Stimulated activated CD4-positive, alpha-beta T cell treated with anti-CD3 and anti-CD28 coated beads, Interleukin-2, amount 100 ng/mL, for 24 hours (primary cell): ENCODE measurements around the gene RGS19.
"Not testable (repeated sequence)": the region's sequence is repeated elsewhere in the genome, so short reads cannot be mapped to it uniquely, and the experiment has no call there.

Experiments used
- DNase-seq, 2 donors: peaks; one replicate each; pipeline ENCODE4 v3.0.0-alpha.2; 2020

The RGS19 gene

GRCh38 chr20:64092258-64093012, 13.1 kb upstream of the RGS19 start:
- DNase-seq = no peak

GRCh38 chr20:64091770-64092169, 12.5 kb upstream of the RGS19 start:
- DNase-seq = no peak

GRCh38 chr20:64091340-64091739, 12.0 kb upstream of the RGS19 start:
- DNase-seq = no peak

- no peak for DNase-seq
Measured at GRCh38 chr20:64090165-64090564, 10.8 kb upstream of the RGS19 start.

- DNase-seq = not testable (repeated sequence)
Measured at GRCh38 chr20:64088586-64088985, 9.3 kb upstream of the RGS19 start.

- not testable (repeated sequence) for DNase-seq
Measured at GRCh38 chr20:64087226-64087825, 8.0 kb upstream of the RGS19 start.

GRCh38 chr20:64086801-64087200, 7.5 kb upstream of the RGS19 start:
- DNase-seq = no peak

GRCh38 chr20:64084685-64085152, 5.4 kb upstream of the RGS19 start:
- DNase-seq = no peak

GRCh38 chr20:64083804-64084684, 4.7 kb upstream of the RGS19 start, which contains the start of gene LKAAEAR1:
TSS of gene LKAAEAR1 (minus strand) at chr20:64084398. CDS start at chr20:64084219, 179 bp downstream.
- no peak for DNase-seq

GRCh38 chr20:64083378-64083803, 4.1 kb upstream of the RGS19 start:
- DNase-seq = peak; percentile 74 to 82

GRCh38 chr20:64082820-64083377, 3.6 kb upstream of the RGS19 start:
- DNase-seq = no peak

GRCh38 chr20:64082126-64082731, 2.9 kb upstream of the RGS19 start:
- DNase-seq = no peak

GRCh38 chr20:64081624-64081964, 2.3 kb upstream of the RGS19 start:
- DNase-seq = no peak

GRCh38 chr20:64080813-64081623, 1.7 kb upstream of the RGS19 start:
- DNase-seq = no peak

GRCh38 chr20:64080013-64080812, 895 bp upstream of the RGS19 start, which contains the start of gene OPRL1:
TSS of gene OPRL1 (plus strand) at chr20:64080082. CDS start at chr20:64092721, 12,639 bp downstream.
- no peak for DNase-seq

GRCh38 chr20:64078934-64079272, 415 bp downstream of the RGS19 start:
- no peak for DNase-seq

- DNase-seq = peak; percentile 48 to 61
Measured at GRCh38 chr20:64077876-64078551, 1.3 kb downstream of the RGS19 start.

- no peak for DNase-seq
Measured at GRCh38 chr20:64077541-64077875, 1.8 kb downstream of the RGS19 start.

GRCh38 chr20:64077094-64077493, 2.2 kb downstream of the RGS19 start:
- DNase-seq = peak in 1 of 2 donors; percentile 63
